HG02678 (cell line): ENCODE results near the gene CCNI.
A peak's percentile ranks its signal among the peaks of the same experiment; 100 is the strongest.

ENCODE experiments used
- ATAC-seq: cut with Tn5 transposase; IDR thresholded peaks from one replicate; pipeline ENCODE4 v1.9.1; 2021; ENCODE audit warnings: mild to moderate bottlenecking, moderate library complexity; ENCODE audit not compliant: unreplicated experiment

Gene CCNI

GRCh38 chr4:77007358-77008230 is 68.2 kb downstream of the CCNI start:
- ATAC-seq, result peak; percentile 90

- peak; percentile 16 for ATAC-seq
These were observed 68.9 kb downstream of the CCNI start for GRCh38 chr4:77006753-77007353.

DNA sequence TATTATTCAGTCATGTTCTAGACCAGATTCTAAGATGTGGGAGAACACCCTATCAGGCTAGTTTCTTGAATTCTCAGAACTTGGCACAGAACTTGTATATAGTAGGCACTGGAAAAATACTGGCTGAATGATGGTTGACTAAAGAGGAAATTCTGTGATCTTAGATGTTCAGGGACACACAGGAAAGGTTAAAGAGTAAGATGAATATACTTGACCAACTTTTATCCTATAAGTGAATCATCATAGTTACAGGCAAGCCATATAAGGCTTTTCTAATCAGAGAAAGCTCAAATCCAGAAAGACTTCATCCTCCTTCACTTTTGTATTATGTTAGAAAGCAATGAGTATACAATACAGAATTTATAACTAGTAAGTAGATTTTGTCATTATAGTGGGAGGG is 72.4 kb downstream of the CCNI start:
- ATAC-seq, result no peak

DNA sequence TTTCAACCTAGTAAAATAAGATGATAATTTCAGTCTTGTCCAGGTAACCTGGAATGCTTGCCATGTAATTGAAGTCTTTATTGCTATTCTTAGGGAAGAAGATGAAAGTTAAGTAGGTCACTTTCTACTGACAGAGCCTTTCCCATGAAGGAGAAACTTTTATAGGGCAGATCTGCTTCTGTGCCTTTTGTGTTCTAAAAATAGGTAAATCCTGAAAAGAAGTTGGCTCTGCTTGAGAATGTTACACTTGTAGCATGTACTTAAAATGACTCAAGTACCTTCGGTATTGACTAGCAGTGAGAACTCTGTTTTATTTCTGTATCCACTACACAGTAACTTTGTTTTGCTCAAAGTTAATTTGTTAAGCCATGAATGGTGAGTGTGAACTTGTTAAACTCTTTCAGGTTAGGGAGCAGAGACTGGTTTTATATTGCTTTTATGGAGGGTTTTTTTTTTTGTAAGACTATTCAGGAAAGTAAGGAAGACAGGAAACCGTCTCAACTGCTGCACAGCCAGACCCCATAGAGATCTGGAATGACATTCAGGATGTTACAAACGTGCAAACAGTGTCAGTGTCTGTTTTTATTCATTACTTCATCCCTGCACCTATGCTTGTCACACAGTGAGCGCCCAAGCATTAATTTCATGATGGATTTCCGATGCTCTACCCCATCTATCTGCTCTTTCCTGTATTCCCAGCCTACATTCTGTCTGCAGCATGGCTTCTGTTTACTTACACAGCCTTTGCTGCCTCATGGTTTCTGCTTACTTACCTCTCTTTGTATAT is 73.3 kb downstream of the CCNI start:
- no peak for ATAC-seq

DNA sequence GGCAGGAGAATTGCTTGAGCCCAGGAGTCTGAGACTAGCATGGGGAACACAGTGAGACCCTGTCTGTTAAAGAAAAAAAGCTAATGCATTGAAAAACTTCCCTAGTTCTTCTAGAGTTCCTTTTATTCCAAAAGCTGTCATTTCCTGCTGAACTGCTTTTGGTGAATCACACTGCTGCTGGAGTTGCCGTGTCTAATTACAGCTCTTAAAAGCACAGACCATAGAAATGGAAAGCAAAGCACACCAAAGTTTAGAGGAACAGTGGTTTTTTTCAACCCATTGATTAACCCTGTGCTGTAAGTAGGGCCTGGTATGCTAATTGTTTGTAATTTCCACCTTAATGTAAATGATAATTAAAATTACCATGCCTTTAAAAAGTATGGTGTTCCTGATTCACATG is 73.9 kb downstream of the CCNI start:
- ATAC-seq, result no peak

GRCh38 chr4:76998251-76998901 is 77.4 kb downstream of the CCNI start:
- no peak for ATAC-seq

DNA sequence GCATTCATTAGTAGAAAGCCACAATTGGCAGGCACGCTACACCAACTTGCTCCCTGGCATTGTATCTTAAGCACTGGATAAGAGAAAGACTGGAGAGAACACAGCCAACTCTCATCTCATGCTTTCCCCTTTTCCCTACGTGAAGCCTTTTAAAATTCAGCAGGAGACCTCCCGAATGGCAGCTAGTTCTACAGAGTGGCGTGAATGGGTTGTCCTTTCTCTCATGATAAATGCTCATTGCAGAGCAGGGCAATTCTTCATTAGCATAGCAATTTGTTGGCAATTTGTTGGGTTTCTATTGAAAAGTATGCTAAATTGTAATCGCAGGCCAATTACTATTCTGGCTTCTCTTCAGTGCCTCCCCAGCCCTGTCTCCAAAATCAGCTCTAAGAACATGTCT is 78.3 kb downstream of the CCNI start:
- no peak for ATAC-seq
